B cell (primary cell): Measurements from ENCODE around the gene SLC38A6.

Source experiments
- EZH2 ChIP-seq: IDR thresholded peaks from 2 replicates; pipeline ENCODE4 v1.6.1; 2012; ENCODE audit warnings: borderline replicate concordance, low read depth, mild to moderate bottlenecking, moderate library complexity, low read length; ENCODE audit not compliant: insufficient read depth, poor library complexity, severe bottlenecking
- TF ChIP-seq, protein P1 (sequence below): fragments of 200-600 bp; IDR thresholded peaks from one replicate; pipeline ENCODE4 v1.8.0; 2022; ENCODE audit warnings: antibody characterized with exemption, mild to moderate bottlenecking

DNA sequence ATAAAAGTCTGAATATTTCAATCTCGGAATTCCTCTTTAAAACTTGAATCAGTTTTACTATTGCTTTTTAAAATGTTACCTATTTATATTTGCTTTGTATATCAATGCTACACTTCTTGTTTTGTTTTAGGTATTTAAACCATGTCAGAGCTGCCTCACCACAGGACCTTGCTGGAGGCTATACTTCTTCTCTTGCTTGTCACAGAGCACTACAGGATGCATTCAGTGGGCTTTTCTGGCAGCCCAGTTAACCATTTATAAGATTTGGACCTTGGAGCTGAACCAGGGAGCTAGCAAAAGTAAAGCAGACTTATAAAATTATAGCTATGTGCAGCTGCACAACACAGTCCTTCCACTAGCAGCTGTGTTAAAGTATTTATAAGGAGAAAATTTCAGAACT lies 12.9 kb upstream of the SLC38A6 start:
- TF ChIP-seq, protein P1, sequence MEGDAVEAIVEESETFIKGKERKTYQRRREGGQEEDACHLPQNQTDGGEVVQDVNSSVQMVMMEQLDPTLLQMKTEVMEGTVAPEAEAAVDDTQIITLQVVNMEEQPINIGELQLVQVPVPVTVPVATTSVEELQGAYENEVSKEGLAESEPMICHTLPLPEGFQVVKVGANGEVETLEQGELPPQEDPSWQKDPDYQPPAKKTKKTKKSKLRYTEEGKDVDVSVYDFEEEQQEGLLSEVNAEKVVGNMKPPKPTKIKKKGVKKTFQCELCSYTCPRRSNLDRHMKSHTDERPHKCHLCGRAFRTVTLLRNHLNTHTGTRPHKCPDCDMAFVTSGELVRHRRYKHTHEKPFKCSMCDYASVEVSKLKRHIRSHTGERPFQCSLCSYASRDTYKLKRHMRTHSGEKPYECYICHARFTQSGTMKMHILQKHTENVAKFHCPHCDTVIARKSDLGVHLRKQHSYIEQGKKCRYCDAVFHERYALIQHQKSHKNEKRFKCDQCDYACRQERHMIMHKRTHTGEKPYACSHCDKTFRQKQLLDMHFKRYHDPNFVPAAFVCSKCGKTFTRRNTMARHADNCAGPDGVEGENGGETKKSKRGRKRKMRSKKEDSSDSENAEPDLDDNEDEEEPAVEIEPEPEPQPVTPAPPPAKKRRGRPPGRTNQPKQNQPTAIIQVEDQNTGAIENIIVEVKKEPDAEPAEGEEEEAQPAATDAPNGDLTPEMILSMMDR: no peak
- no peak for TF ChIP-seq EZH2
